DMS153 treated with DMSO at 0.1 percent for 48 hours (cell line): ENCODE measurements around the gene CISD1.

Source experiments
- DNase-seq: peaks from one replicate; lab custom pipeline; 2025; ENCODE audit not compliant: unreplicated experiment; lab: John Stamatoyannopoulos, UW

The CISD1 gene

GRCh38 chr10:58265249-58265648, 3.7 kb upstream of the CISD1 start:
- no peak for DNase-seq

GRCh38 chr10:58266003-58266825, 2.7 kb upstream of the CISD1 start:
- peak; percentile 23 for DNase-seq

- DNase-seq, result no peak
Observed at GRCh38 chr10:58266826-58267712, 1.9 kb upstream of the CISD1 start.

GRCh38 chr10:58267713-58268453, 1.1 kb upstream of the CISD1 start, which contains the start of gene IPMK:
Gene IPMK, minus strand, starts transcription at chr10:58267894. Its CDS starts 283 bp downstream, at chr10:58267611.
- peak; percentile 76 for DNase-seq

- no peak for DNase-seq
Observed at GRCh38 chr10:58268454-58268945, 462 bp upstream of the CISD1 start.

- DNase-seq, result no peak
Observed at GRCh38 chr10:58269782-58270290, 874 bp downstream of the CISD1 start.

- DNase-seq, result no peak
Observed at GRCh38 chr10:58275261-58275660, 6.3 kb downstream of the CISD1 start.

GRCh38 chr10:58275908-58276307, 6.9 kb downstream of the CISD1 start:
- no peak for DNase-seq

GRCh38 chr10:58278274-58278961, 9.5 kb downstream of the CISD1 start:
- DNase-seq, result no peak

GRCh38 chr10:58278962-58279307, 10.0 kb downstream of the CISD1 start:
- DNase-seq, result no peak

- DNase-seq, result no peak
Observed at GRCh38 chr10:58280477-58280876, 11.5 kb downstream of the CISD1 start.

GRCh38 chr10:58281092-58281752, 12.3 kb downstream of the CISD1 start:
- DNase-seq, result no peak

- DNase-seq, result no peak
Observed at GRCh38 chr10:58282615-58283014, 13.7 kb downstream of the CISD1 start.

GRCh38 chr10:58291538-58292174, 22.7 kb downstream of the CISD1 start:
- DNase-seq, result peak; percentile 43

GRCh38 chr10:58293989-58294388, 25.0 kb downstream of the CISD1 start:
- DNase-seq, result no peak

- DNase-seq, result peak; percentile 50
Observed at GRCh38 chr10:58299580-58299979, 30.6 kb downstream of the CISD1 start.

- DNase-seq, result peak; percentile 11
Observed at GRCh38 chr10:58300676-58301075, 31.7 kb downstream of the CISD1 start.

GRCh38 chr10:58302254-58302653, 33.3 kb downstream of the CISD1 start:
- no peak for DNase-seq

- no peak for DNase-seq
Observed at GRCh38 chr10:58304099-58304633, 35.2 kb downstream of the CISD1 start.
